ENCODE data around the gene EPS8L1. TPM values are rescaled to one million over a fixed set of nuclear protein-coding genes. Genes with fewer than 3 reads are reported as not detected.

EPS8L1 gene
- total and polyA plus RNA-seq, 2 donors (not counting 1 experiment from before 2014, with no cell fraction given): 0.72 to 1.0 TPM

DNA sequence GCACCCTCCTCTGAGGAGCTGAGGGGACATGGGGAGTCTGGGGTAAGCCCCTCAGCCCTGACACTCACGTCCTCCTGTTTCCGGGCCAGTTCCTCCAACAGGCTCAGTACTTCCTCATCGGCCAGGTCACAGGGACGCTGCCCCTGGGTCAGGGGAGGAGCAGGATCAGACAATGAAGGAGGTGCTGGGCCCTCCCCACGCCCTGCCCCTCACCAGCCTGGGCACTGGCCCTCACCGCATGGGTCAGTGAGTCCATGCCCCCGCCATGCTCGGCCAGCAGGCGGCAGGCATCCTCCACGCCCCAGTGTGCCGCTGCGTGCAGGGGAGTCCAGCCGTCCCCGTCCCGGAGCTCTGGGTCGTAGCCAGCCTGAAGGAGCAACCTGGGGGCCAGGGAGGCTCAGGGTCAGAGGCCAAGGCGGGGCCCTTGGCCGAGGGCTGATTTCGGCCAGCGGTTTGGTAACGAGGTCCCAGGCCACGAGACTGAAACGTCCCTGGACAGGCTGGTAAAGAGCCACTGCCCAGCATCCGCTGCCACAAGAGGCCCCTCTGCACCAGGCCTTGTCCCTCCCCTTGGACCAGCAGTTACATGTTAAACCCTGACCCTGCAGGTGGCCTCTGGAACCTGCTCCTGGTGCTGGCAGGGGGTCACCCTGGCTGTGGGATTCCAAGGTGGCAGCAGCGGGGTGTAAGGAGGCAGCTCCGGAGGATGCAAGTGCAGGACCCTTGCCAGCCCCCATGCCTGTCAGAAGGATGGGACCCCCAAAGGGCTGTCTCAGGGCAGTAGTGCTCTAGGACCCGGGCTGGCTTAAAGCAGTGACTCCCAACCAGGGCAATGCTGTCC is 23.3 kb downstream of the EPS8L1 start:
- H4K20me1 ChIP-seq (ENCODE audit: control insufficient read depth, insufficient read depth, low read length, poor library complexity, severe bottlenecking): peaks cover 66% of the 10 kb centered on the region
- DNase-seq: no peak
- no peak overlapping the region for H2AFZ ChIP-seq (ENCODE audit: insufficient read depth, low read depth, low read length, poor library complexity, severe bottlenecking)
- H3K9ac ChIP-seq (ENCODE audit: low read length): no peak overlapping the region
- no peaks in the 10 kb centered on the region for H3K9me3 Mint-ChIP-seq (ENCODE audit: insufficient read depth)
- H3K4me2 ChIP-seq (replicated peaks; ENCODE audit: low read depth, low read length, poor library complexity, severe bottlenecking): no peak overlapping the region
- H3K4me1 ChIP-seq (ENCODE audit: control insufficient read depth in 2 of 2, insufficient read depth in 2 of 2, low read length in 2 of 2): peaks cover 0 to 6% of the 10 kb centered on the region in 2 donors
- H3K79me2 ChIP-seq (ENCODE audit: control insufficient read depth, insufficient read depth, low read length): peaks cover 10% of the 10 kb centered on the region
- intact Hi-C loops (cut with micrococcal nuclease): no loop called here
- TF ChIP-seq EZH2 (IDR thresholded peaks at IDR 0.05; ENCODE audit: borderline replicate concordance, insufficient read depth, low read depth, low read length, poor library complexity, severe bottlenecking): no peak
- TF ChIP-seq CTCF (IDR thresholded peaks at IDR 0.05): no peak
- no peak overlapping the region for H3K27ac ChIP-seq (ENCODE audit: low read length in 2 of 2)
- no peaks in the 10 kb centered on the region for H3K27me3 ChIP-seq (replicated peaks in 1 of 4; ENCODE audit: control extremely low read depth in 1 of 4, control insufficient read depth in 3 of 4, insufficient read depth in 4 of 4, low read length in 3 of 4)
- H3K27ac Mint-ChIP-seq: no peak overlapping the region
- H3K4me1 Mint-ChIP-seq: peaks cover 4% of the 10 kb centered on the region
- H3K36me3 ChIP-seq (replicated peaks in 1 of 2; ENCODE audit: control extremely low read depth in 1 of 2, control insufficient read depth in 1 of 2, extremely low read depth in 1 of 2, insufficient read depth in 2 of 2, low read length in 1 of 2): peaks cover 1 to 63% of the 10 kb centered on the region in 2 experiments
- ATAC-seq (ENCODE audit: low read depth): no peak
- H3K27me3 Mint-ChIP-seq: no peaks in the 10 kb centered on the region
- POLR2A ChIA-PET: no interaction called here
- WGBS (ENCODE audit: insufficient coverage): 96% methylated on average over 26 of the region's 27 CpGs
- no peak overlapping the region for H3K4me3 ChIP-seq (ENCODE audit: control extremely low read depth in 1 of 5, extremely low read depth in 1 of 5, insufficient read depth in 1 of 5, low read depth in 2 of 5, low read length in 4 of 5)
- H3K9me3 ChIP-seq (ENCODE audit: control extremely low read depth in 1 of 3, control insufficient read depth in 2 of 3, insufficient read depth in 1 of 3, low read length in 2 of 3): peaks cover 0 to 12% (median 3%) of the 10 kb centered on the region in 3 donors
- CTCF ChIA-PET: no interaction called here
- H3K4me3 Mint-ChIP-seq: no peak overlapping the region

All from B cell (primary cell).